WERI-Rb-1 (cell line): ENCODE data around the gene ZBTB20.

Source experiments
- DNase-seq: peaks from one replicate; pipeline ENCODE4 v3.0.0-alpha.2; 2020
- H3K27ac ChIP-seq: fragments of 250-450 bp; sonication (Bioruptor Pico); 2 replicates; pipeline ENCODE4 v1.5.1; 2020; ENCODE audit warnings: mild to moderate bottlenecking, moderate library complexity
- H3K27me3 ChIP-seq: fragments of 250-450 bp; sonication (Bioruptor Pico); 2 replicates; pipeline ENCODE4 v1.5.1; 2021; ENCODE audit warnings: mild to moderate bottlenecking, low read depth, moderate library complexity; ENCODE audit not compliant: insufficient read depth, severe bottlenecking
- H3K36me3 ChIP-seq: fragments of 250-450 bp; sonication (Bioruptor Pico); 2 replicates; pipeline ENCODE4 v1.5.1; 2020; ENCODE audit warnings: mild to moderate bottlenecking, moderate library complexity
- H3K4me3 ChIP-seq: 2 replicates; pipeline ENCODE4 v1.5.1; 2011; ENCODE audit warnings: low read depth, mild to moderate bottlenecking, control low read depth, low read length
- H3K9me3 ChIP-seq: fragments of 250-450 bp; sonication (Bioruptor Pico); 2 replicates; pipeline ENCODE4 v1.5.1; 2021; ENCODE audit warnings: mild to moderate bottlenecking, moderate library complexity; ENCODE audit not compliant: severe bottlenecking
- TF ChIP-seq, protein P1 (sequence below): IDR thresholded peaks from 2 replicates; pipeline ENCODE4 v1.5.1; 2011; ENCODE audit warnings: low read depth, mild to moderate bottlenecking, control low read depth, inconsistent platforms, low read length

ZBTB20 gene

DNA sequence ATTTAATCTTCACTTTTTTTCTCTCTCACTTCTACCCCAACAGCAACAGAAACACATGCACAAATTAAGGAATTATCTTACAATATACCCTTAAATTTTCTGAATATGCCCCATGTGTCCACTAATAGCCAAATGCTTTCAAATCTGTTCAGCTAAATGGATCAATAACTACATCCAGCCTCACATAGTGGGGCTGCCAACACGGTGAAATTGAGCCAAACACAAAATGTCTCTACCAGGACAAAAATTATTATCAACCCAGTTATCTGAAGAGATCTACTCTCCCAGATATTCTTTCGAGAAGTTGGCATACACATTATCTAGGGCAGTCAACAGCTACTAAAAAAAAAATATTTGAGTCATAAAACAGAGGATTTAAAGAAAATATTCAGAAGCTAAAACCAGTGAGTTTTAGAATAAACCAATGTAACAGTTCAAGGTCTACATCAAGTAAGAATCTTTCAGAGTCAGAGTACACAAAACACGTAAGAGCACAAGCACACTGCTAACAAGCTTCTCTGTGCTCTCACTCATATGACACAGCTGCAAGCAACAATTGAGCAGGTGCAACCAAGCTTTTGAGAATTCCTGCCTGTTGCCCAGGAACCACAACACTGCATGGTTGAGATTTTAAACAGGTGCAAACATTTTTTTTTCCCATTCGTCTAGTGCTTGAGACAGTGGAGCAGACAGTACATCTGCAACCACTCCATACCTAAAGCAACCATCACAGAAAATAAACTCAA, 247.7 kb downstream of the ZBTB20 start:
- Histone ChIP-seq H3K9me3 (no peaks in the 10 kb centered on the region), H3K27me3 (no peaks in the 10 kb centered on the region), H3K36me3 (no peaks in the 10 kb centered on the region), H3K4me3 (no peak overlapping the region), H3K27ac (no peak overlapping the region)
- no peak for DNase-seq
- TF ChIP-seq, protein P1, sequence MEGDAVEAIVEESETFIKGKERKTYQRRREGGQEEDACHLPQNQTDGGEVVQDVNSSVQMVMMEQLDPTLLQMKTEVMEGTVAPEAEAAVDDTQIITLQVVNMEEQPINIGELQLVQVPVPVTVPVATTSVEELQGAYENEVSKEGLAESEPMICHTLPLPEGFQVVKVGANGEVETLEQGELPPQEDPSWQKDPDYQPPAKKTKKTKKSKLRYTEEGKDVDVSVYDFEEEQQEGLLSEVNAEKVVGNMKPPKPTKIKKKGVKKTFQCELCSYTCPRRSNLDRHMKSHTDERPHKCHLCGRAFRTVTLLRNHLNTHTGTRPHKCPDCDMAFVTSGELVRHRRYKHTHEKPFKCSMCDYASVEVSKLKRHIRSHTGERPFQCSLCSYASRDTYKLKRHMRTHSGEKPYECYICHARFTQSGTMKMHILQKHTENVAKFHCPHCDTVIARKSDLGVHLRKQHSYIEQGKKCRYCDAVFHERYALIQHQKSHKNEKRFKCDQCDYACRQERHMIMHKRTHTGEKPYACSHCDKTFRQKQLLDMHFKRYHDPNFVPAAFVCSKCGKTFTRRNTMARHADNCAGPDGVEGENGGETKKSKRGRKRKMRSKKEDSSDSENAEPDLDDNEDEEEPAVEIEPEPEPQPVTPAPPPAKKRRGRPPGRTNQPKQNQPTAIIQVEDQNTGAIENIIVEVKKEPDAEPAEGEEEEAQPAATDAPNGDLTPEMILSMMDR = no peak

DNA sequence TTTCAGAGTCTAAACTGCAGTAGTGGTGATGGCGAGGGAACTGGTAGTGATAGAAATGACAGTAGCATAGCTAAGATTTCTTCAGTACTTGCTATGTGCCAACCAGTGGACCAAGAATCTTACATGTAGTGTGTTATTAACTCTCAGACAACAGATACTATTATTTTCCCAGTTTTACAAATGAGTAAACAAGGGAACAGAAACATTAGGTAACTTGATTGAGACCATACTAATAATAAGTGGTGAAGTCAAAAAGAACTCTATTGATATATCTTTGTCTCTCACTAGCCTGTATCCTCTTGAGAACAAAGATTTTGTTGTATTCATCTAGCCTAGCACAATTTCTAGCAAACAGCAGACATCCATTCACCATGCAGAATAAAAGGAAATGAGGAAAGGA, 250.1 kb downstream of the ZBTB20 start:
- Histone ChIP-seq H3K9me3 (no peaks in the 10 kb centered on the region), H3K27ac (no peak overlapping the region), H3K36me3 (no peaks in the 10 kb centered on the region), H3K4me3 (no peak overlapping the region), H3K27me3 (no peaks in the 10 kb centered on the region)
- no peak for DNase-seq
- TF ChIP-seq, protein P1 = no peak

DNA sequence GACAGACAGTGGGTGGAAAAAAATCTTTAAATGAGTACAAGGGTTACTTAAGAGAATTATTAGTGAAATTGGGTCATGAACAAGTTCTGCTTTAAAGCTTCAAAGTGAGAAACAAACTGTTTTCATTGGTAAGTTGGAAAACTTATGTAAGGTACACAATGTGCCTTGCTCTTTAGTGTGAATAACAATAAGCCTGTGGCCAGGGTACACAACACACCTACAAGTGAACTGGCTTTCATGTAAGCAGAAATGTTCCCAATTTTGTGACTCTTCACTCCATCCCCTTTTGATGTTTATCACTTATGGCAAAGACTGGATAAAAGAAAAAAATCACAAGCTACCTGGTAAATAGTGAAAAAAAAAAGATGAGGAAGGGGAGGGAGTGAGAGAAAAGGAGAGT, 253.7 kb downstream of the ZBTB20 start:
- Histone ChIP-seq H3K36me3 (no peaks in the 10 kb centered on the region), H3K9me3 (no peaks in the 10 kb centered on the region), H3K4me3 (no peak overlapping the region), H3K27me3 (no peaks in the 10 kb centered on the region), H3K27ac (no peak overlapping the region)
- DNase-seq = no peak
- TF ChIP-seq, protein P1 = no peak

DNA sequence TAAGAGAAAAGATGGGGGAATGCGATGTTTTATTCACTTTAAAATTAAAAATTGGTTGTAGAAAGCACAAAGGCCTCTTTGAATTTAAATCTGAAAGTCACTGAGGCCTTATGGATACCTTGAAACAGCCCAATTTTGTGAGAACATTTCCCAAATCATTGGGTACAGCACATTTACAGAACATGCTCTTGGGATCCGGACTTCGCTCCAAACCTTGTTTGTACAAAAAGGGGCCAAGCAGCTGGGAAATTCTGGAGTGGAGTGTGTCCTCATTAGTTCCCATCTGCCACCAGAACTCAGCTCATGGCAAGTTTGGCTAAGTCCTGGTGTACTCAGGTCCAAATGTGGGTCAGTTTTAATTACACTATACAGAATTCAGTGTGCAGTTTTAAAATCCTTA, 254.2 kb downstream of the ZBTB20 start:
- DNase-seq = no peak
- Histone ChIP-seq H3K4me3 (no peak overlapping the region), H3K36me3 (no peaks in the 10 kb centered on the region), H3K27me3 (no peaks in the 10 kb centered on the region), H3K9me3 (no peaks in the 10 kb centered on the region), H3K27ac (no peak overlapping the region)
- TF ChIP-seq, protein P1 = no peak

DNA sequence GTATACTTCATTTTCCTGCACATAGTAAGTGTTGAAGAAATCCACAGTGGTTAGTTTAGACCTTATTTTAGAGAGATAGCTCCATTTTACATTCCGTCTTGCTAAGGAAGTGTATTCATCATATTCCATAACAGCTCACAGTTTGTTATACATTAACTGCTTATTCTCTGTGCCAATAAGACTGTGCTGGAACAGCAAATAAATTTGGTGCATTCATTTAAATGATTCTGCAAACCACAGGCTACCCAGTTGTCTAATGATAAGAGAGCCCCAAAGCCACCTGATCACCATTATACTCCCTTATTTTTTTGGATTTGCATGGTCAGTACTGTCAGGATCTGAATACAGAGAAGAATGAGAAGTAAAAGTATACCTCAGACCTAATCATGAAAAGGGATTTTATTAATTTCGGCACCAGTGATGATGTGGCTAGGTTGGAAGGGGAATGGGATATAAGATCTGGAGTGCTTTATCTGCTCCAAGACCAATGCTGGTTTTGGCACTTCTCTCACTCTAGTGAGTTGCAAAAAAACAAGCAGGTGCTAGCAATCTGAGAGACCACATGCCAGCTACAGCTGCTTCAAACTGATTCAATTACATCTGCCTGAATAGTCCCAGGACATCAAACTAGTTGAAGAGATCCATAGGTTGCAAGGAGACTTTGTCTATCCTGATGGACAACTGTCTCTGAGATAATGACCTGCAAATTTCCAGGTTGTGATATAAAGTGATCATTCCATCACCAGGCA, 254.8 kb downstream of the ZBTB20 start:
- no peak for DNase-seq
- Histone ChIP-seq H3K36me3 (no peaks in the 10 kb centered on the region), H3K27ac (no peak overlapping the region), H3K9me3 (no peaks in the 10 kb centered on the region), H3K4me3 (no peak overlapping the region), H3K27me3 (no peaks in the 10 kb centered on the region)
- TF ChIP-seq, protein P1 = no peak
